H1 (cell line): ENCODE results near the gene NLN. TPM values are rescaled to one million over a fixed set of nuclear protein-coding genes. Genes with fewer than 3 reads are reported as not detected.

Experiments used
- CTCF ChIA-PET: fragments of 300-600 bp; sonication (Branson Sonifier 250); formaldehyde crosslinking; loops from one replicate; lab custom pipeline; 2021; ENCODE audit not compliant: partially characterized antibody; lab: Charles Lee
- POLR2A ChIA-PET: fragments of 300-600 bp; sonication (Branson Sonifier 250); formaldehyde crosslinking; loops from one replicate; lab custom pipeline; 2021; ENCODE audit warnings: inconsistent platforms; ENCODE audit not compliant: partially characterized antibody; lab: Charles Lee
- DNase-seq, 2 experiments: peaks; one replicate each; pipeline versions ENCODE4 v3.0.0 to v3.0.0-alpha.2; 2010 to 2022; ENCODE audit warnings: low spot score in 2 of 2, low read depth in 1 of 2, mixed read lengths in 1 of 2
- FAIRE-seq: peaks from 2 replicates; lab custom pipeline; 2011; peaks lifted over from hg19 to GRCh38; lab: Jason Lieb, UNC
- H2AFZ ChIP-seq: 2 replicates; pipeline ENCODE4 v1.8.1; 2012; ENCODE audit warnings: low read length, inconsistent platforms
- H2AK5ac ChIP-seq: 2 replicates; pipeline ENCODE4 v1.6.1; 2013; ENCODE audit warnings: low read depth, low read length
- H2BK120ac ChIP-seq: replicated peaks from 2 replicates; pipeline ENCODE3; 2013; ENCODE audit warnings: low read depth, low read length, inconsistent platforms
- H2BK12ac ChIP-seq: 2 replicates; pipeline ENCODE4 v1.6.1; 2013; ENCODE audit warnings: low read depth, low read length
- H2BK15ac ChIP-seq: 2 replicates; pipeline ENCODE4 v1.6.1; 2013; ENCODE audit warnings: low read length
- H2BK20ac ChIP-seq: 2 replicates; pipeline ENCODE4 v1.6.1; 2013; ENCODE audit warnings: low read length
- H2BK5ac ChIP-seq: 2 replicates; pipeline ENCODE4 v1.6.1; 2013; ENCODE audit warnings: low read depth, low read length
- H3K14ac ChIP-seq: 2 replicates; pipeline ENCODE4 v1.6.1; 2013; ENCODE audit warnings: inconsistent platforms; ENCODE audit not compliant: insufficient read length
- H3K18ac ChIP-seq: 2 replicates; pipeline ENCODE4 v1.6.1; 2013; ENCODE audit warnings: low read length; ENCODE audit errors: extremely low read depth
- H3K23ac ChIP-seq: 2 replicates; pipeline ENCODE4 v1.6.1; 2013; ENCODE audit warnings: inconsistent platforms; ENCODE audit not compliant: insufficient read length
- H3K23me2 ChIP-seq: 2 replicates; pipeline ENCODE4 v1.6.1; 2013; ENCODE audit warnings: low read depth, low read length
- H3K27ac ChIP-seq: 2 replicates; pipeline ENCODE4 v1.6.1; 2011; ENCODE audit warnings: low read depth, low read length, inconsistent platforms
- H3K27me3 ChIP-seq, 4 experiments: replicated peaks in 1 of 4; 1 replicate in 1 of 4; 2 replicates in 3 of 4; pipeline versions ENCODE4 v1.6.1 to v1.8.1; 2011 to 2013; ENCODE audit warnings: low read length in 3 of 4, mild to moderate bottlenecking in 3 of 4, inconsistent platforms in 2 of 4, mixed read lengths in 2 of 4, moderate library complexity in 1 of 4; ENCODE audit not compliant: control insufficient read depth in 3 of 4, insufficient read depth in 3 of 4; ENCODE audit errors: extremely low read depth in 1 of 4
- H3K36me3 ChIP-seq, 4 experiments: 2 replicates each; pipeline versions ENCODE4 v1.6.1 to v1.8.1; 2011 to 2013; ENCODE audit warnings: mild to moderate bottlenecking in 4 of 4, low read length in 3 of 4, moderate library complexity in 2 of 4, control low read depth in 1 of 4, inconsistent platforms in 1 of 4; ENCODE audit not compliant: insufficient read depth in 4 of 4, control insufficient read depth in 2 of 4
- H3K4ac ChIP-seq: replicated peaks from 2 replicates; pipeline ENCODE3; 2013; ENCODE audit warnings: low read length, low read depth, mixed read lengths, inconsistent platforms; ENCODE audit not compliant: insufficient read length
- H3K4me1 ChIP-seq, 4 experiments: replicated peaks in 1 of 4; 1 replicate in 1 of 4; 2 replicates in 3 of 4; pipeline versions ENCODE4 v1.6.1 to v1.8.1; 2011 to 2013; ENCODE audit warnings: low read length in 3 of 4, inconsistent platforms in 2 of 4, mixed read lengths in 1 of 4; ENCODE audit not compliant: insufficient read depth in 4 of 4, control insufficient read depth in 3 of 4
- H3K4me2 ChIP-seq, 2 experiments: 2 replicates each; pipeline versions ENCODE4 v1.6.1 to v1.8.1; 2011 to 2013; ENCODE audit warnings: low read depth in 2 of 2, low read length in 2 of 2, control low read depth in 1 of 2, inconsistent platforms in 1 of 2, mild to moderate bottlenecking in 1 of 2; ENCODE audit not compliant: insufficient read depth in 1 of 2
- H3K4me3 ChIP-seq, 4 experiments: fragments of 200-600, 300-600 bp in 1 of 4; sonication (generic), shearing (Covaris generic), sonication (Bioruptor Twin) in 1 of 4; 2 replicates each; pipeline versions ENCODE4 v1.5.1 to v1.8.1; 2011 to 2016; ENCODE audit warnings: low read length in 4 of 4, low read depth in 3 of 4, control low read depth in 2 of 4, inconsistent platforms in 2 of 4, mild to moderate bottlenecking in 2 of 4, mixed read lengths in 1 of 4, moderate library complexity in 1 of 4; ENCODE audit not compliant: insufficient read depth in 2 of 4; ENCODE audit errors: extremely low read depth in 1 of 4
- H3K56ac ChIP-seq: replicated peaks from 2 replicates; pipeline ENCODE3; 2013; ENCODE audit warnings: low read depth, mild to moderate bottlenecking, mixed read lengths, low read length, inconsistent platforms; ENCODE audit not compliant: insufficient read length
- H3K79me1 ChIP-seq: 2 replicates; pipeline ENCODE4 v1.6.1; 2013; ENCODE audit warnings: low read depth, low read length, control low read depth
- H3K79me2 ChIP-seq, 2 experiments: 2 replicates each; pipeline versions ENCODE4 v1.6.1 to v1.8.1; 2012 to 2013; ENCODE audit warnings: low read length in 2 of 2, mild to moderate bottlenecking in 2 of 2, inconsistent platforms in 1 of 2; ENCODE audit not compliant: insufficient read depth in 2 of 2, control insufficient read depth in 1 of 2
- H3K9ac ChIP-seq, 4 experiments: replicated peaks in 1 of 4; 1 replicate in 1 of 4; 2 replicates in 3 of 4; pipeline versions ENCODE4 v1.6.1 to v1.8.1; 2011 to 2013; ENCODE audit warnings: low read depth in 3 of 4, low read length in 3 of 4, control low read depth in 2 of 4, mild to moderate bottlenecking in 2 of 4, moderate library complexity in 2 of 4, inconsistent platforms in 1 of 4; ENCODE audit errors: extremely low read depth in 1 of 4
- H3K9me3 ChIP-seq, 2 experiments: 2 replicates each; pipeline versions ENCODE4 v1.6.1 to v1.8.1; 2012 to 2013; ENCODE audit warnings: mild to moderate bottlenecking in 2 of 2, moderate library complexity in 2 of 2, control low read depth in 1 of 2, inconsistent platforms in 1 of 2, low read depth in 1 of 2, low read length in 1 of 2, mixed read lengths in 1 of 2; ENCODE audit not compliant: insufficient read depth in 2 of 2
- H4K20me1 ChIP-seq, 2 experiments: replicated peaks in 1 of 2; 2 replicates each; pipeline versions ENCODE3 to v1.8.1; 2011 to 2013; ENCODE audit warnings: inconsistent platforms in 2 of 2, low read length in 2 of 2, mild to moderate bottlenecking in 1 of 2; ENCODE audit not compliant: insufficient read depth in 2 of 2, control insufficient read depth in 1 of 2
- H4K5ac ChIP-seq: 2 replicates; pipeline ENCODE4 v1.6.1; 2013; ENCODE audit warnings: low read length, low read depth, mixed read lengths, inconsistent platforms; ENCODE audit not compliant: insufficient read length
- H4K8ac ChIP-seq: 2 replicates; pipeline ENCODE4 v1.8.0; 2013; ENCODE audit warnings: mild to moderate bottlenecking, moderate library complexity, low read length, inconsistent platforms; ENCODE audit not compliant: insufficient read depth; ENCODE audit errors: extremely low read depth
- H4K91ac ChIP-seq: replicated peaks from 2 replicates; pipeline ENCODE3; 2013; ENCODE audit warnings: low read length, mixed read lengths, inconsistent platforms; ENCODE audit not compliant: insufficient read length
- EGR1 ChIP-seq: IDR thresholded peaks from 2 replicates; pipeline ENCODE4 v1.6.1; 2011; ENCODE audit warnings: low read depth, low read length, borderline replicate concordance
- FOSL1 ChIP-seq: IDR thresholded peaks from 2 replicates; pipeline ENCODE4 v1.6.1; 2011; ENCODE audit warnings: mild to moderate bottlenecking, low read depth, low read length, moderate library complexity; ENCODE audit not compliant: insufficient read depth
- GABPA ChIP-seq: IDR thresholded peaks from 2 replicates; pipeline ENCODE4 v1.6.1; 2011; ENCODE audit warnings: mild to moderate bottlenecking, low read length, moderate library complexity, borderline replicate concordance; ENCODE audit not compliant: insufficient read depth
- JUND ChIP-seq: IDR thresholded peaks from 2 replicates; pipeline ENCODE4 v1.6.1; 2011; ENCODE audit warnings: mild to moderate bottlenecking, improper control_type of control experiment, low read length
- KDM1A ChIP-seq: fragments of 200-600, 300-600 bp; sonication (generic); IDR thresholded peaks from 2 replicates; pipeline ENCODE4 v1.7.1; 2016; ENCODE audit warnings: mild to moderate bottlenecking, low read length, borderline replicate concordance
- PHF8 ChIP-seq: fragments of 200-600 bp; sonication (generic); conservative IDR thresholded peaks from 2 replicates; pipeline ENCODE4 v1.7.1; 2012; ENCODE audit warnings: low read depth, mild to moderate bottlenecking, inconsistent platforms, low read length, moderate library complexity
- POLR2AphosphoS5 ChIP-seq: IDR thresholded peaks from 2 replicates; pipeline ENCODE4 v1.6.1; 2011; ENCODE audit warnings: low read depth, low read length
- RFX5 ChIP-seq: IDR thresholded peaks from 2 replicates; pipeline ENCODE4 v1.6.1; 2011; ENCODE audit warnings: low read depth, low read length, improper control_type of control experiment, borderline replicate concordance
- SUZ12 ChIP-seq: fragments of 200-600 bp; sonication (generic); IDR thresholded peaks from 2 replicates; pipeline ENCODE4 v1.6.1; 2012; ENCODE audit warnings: mild to moderate bottlenecking, inconsistent platforms, low read length, moderate library complexity, mixed read lengths
- TAF1 ChIP-seq: IDR thresholded peaks from 2 replicates; pipeline ENCODE4 v1.6.1; 2011; ENCODE audit warnings: mild to moderate bottlenecking, low read depth, low read length
- TCF12 ChIP-seq: IDR thresholded peaks from 2 replicates; pipeline ENCODE4 v1.6.1; 2011; ENCODE audit warnings: low read depth, mild to moderate bottlenecking, low read length
- USF2 ChIP-seq: IDR thresholded peaks from 2 replicates; pipeline ENCODE4 v1.6.1; 2011; ENCODE audit warnings: low read length, improper control_type of control experiment
- ZNF274 ChIP-seq: IDR thresholded peaks from 2 replicates; pipeline ENCODE4 v1.7.0; 2012; ENCODE audit warnings: low read length, borderline replicate concordance; ENCODE audit errors: extremely low read depth
- WGBS, 2 experiments: shearing (Covaris generic) in 1 of 2; methylation state at CpG; one replicate each; pipeline versions ENCODE4 v1.1.6 to v1.1.7; 2013 to 2015; ENCODE audit warnings: low lambda C conversion rate in 2 of 2, mixed read lengths in 2 of 2, inconsistent platforms in 1 of 2, low coverage in 1 of 2, missing lambda C conversion rate in 1 of 2; ENCODE audit not compliant: insufficient replicate concordance in 2 of 2, insufficient coverage in 1 of 2, insufficient read length in 1 of 2; ENCODE audit errors: extremely low coverage in 1 of 2, missing lambda C conversion rate in 1 of 2; 5-methylcytosine and 5-hydroxymethylcytosine counted together
- polyA plus RNA-seq, 7 experiments: library from polyadenylated mRNA; depleted of rRNA in 3 of 7; stranded (reverse) in 5 of 7; unstranded in 2 of 7; fragments of >200 nt in 5 of 7; fragments of 200-250 nt in 2 of 7; gene quantifications; 1 replicate in 5 of 7; 2 replicates in 1 of 7; 4 replicates in 1 of 7; pipeline versions ENCODE4 v1.2.1 to v1.2.3, GENCODE V29; 2011 to 2013; ENCODE audit warnings: missing spikeins in 2 of 7, mixed read lengths in 2 of 7
- total RNA-seq: library from RNA; stranded (reverse); fragmentation: NEBNext Ultra II Directional; extraction: Animal tissue kit (Norgen Biotek cat#: 25700); gene quantifications from 2 replicates; pipeline ENCODE4 v1.2.1, GENCODE V29; 2021

The NLN gene
- total and polyA plus RNA-seq, 2 of the 8 experiments (the other 6 are each of a cell fraction or from before 2014, with no cell fraction given) = 46.7 to 192 TPM

GRCh38 chr5:65699338-65699737 is 22.7 kb upstream of the NLN start:
- Histone ChIP-seq H2BK20ac (no peak overlapping the region), H4K20me1 (no peaks in the 10 kb centered on the region), H3K79me1 (no peaks in the 10 kb centered on the region), H3K9ac (no peak overlapping the region), H4K91ac (no peak overlapping the region), H3K4me1 (peaks cover 0 to 7% (median 2%) of the 10 kb centered on the region in 4 experiments; a peak in 2 of 7 replicates), H3K23me2 (no peaks in the 10 kb centered on the region), H2AK5ac (no peak overlapping the region), H3K9me3 (no peaks in the 10 kb centered on the region), H3K56ac (no peak overlapping the region), H3K4ac (no peak overlapping the region), H4K8ac (no peak overlapping the region), H2BK15ac (no peak overlapping the region), H3K14ac (no peak overlapping the region), H4K5ac (no peak overlapping the region), H3K4me3 (no peak overlapping the region), H2BK5ac (no peak overlapping the region), H3K23ac (no peak overlapping the region), H3K27me3 (no peaks in the 10 kb centered on the region), H3K4me2 (no peak overlapping the region), H3K36me3 (peaks cover 0 to 7% (median 1%) of the 10 kb centered on the region in 4 experiments; a peak in 2 of 8 replicates), H2BK120ac (no peak overlapping the region), H3K18ac (no peak overlapping the region), H2BK12ac (no peak overlapping the region), H3K27ac (no peak overlapping the region), H2AFZ (no peak overlapping the region), H3K79me2 (no peaks in the 10 kb centered on the region)
- POLR2A ChIA-PET = no interaction called here
- WGBS, 2 experiments = 97% methylated on average over 4 of the region's 4 CpGs; no CpG with 5 or more reads in 1 of the 2 experiments
- CTCF ChIA-PET = no interaction called here
- DNase-seq (no peak), FAIRE-seq (no peak)
- TF ChIP-seq JUND = no peak
- no peak for TF ChIP-seq FOSL1
- TF ChIP-seq USF2 = no peak
- no peak for TF ChIP-seq PHF8
- TF ChIP-seq SUZ12 = no peak
- TF ChIP-seq GABPA = no peak
- no peak for TF ChIP-seq EGR1
- TF ChIP-seq ZNF274 = no peak
- TF ChIP-seq TAF1 = no peak
- TF ChIP-seq RFX5 = no peak
- TF ChIP-seq KDM1A = no peak
- TF ChIP-seq TCF12 = no peak
- TF ChIP-seq POLR2AphosphoS5 = no peak
